GM13976 (cell line): Measurements from ENCODE around the gene ERGIC3.

Experiments
- DNase-seq: peaks from one replicate; pipeline ENCODE4 v3.0.0; 2012; ENCODE audit warnings: low spot score
- CTCF ChIP-seq: IDR thresholded peaks from 2 replicates; pipeline ENCODE4 v1.5.1; 2012; ENCODE audit warnings: borderline replicate concordance, mild to moderate bottlenecking; ENCODE audit not compliant: insufficient read depth; ENCODE audit errors: extremely low read depth, missing control alignments, control extremely low read depth
- in situ Hi-C: fragments of 300-500 bp; cut with MboI; formaldehyde crosslinking; loops from one replicate; pipeline ENCODE4 v1.12.0; 2022; ENCODE audit warnings: low sequenced_read_pairs, mixed read lengths, inconsistent platforms; ENCODE audit not compliant: unreplicated experiment

The ERGIC3 gene

GRCh38 chr20:35599776-35600120 lies 57.9 kb downstream of the ERGIC3 start:
- no peak for TF ChIP-seq CTCF
- in situ Hi-C loops = no loop called here
- no peak for DNase-seq

- TF ChIP-seq CTCF = no peak
- in situ Hi-C loops = no loop called here
- DNase-seq = no peak
Measured at GRCh38 chr20:35600176-35600992, 58.5 kb downstream of the ERGIC3 start.

- peak; percentile 81 for TF ChIP-seq CTCF
- in situ Hi-C loops = no loop called here
- peak; percentile 88 for DNase-seq
Measured at GRCh38 chr20:35600993-35601973, 59.4 kb downstream of the ERGIC3 start.

- DNase-seq = no peak
- no peak for TF ChIP-seq CTCF
- in situ Hi-C loops = no loop called here
Measured at GRCh38 chr20:35601990-35602389, 60.1 kb downstream of the ERGIC3 start.

- in situ Hi-C loops = no loop called here
- no peak for TF ChIP-seq CTCF
- DNase-seq = no peak
Measured at GRCh38 chr20:35602851-35603495, 61.1 kb downstream of the ERGIC3 start.
